DMS114 treated with DMSO at 0.1 percent for 48 hours (cell line): Measurements from ENCODE around the gene CAPZB.

Experiments used
- DNase-seq: peaks from one replicate; lab custom pipeline; 2025; ENCODE audit not compliant: unreplicated experiment; lab: John Stamatoyannopoulos, UW

Gene CAPZB

DNA sequence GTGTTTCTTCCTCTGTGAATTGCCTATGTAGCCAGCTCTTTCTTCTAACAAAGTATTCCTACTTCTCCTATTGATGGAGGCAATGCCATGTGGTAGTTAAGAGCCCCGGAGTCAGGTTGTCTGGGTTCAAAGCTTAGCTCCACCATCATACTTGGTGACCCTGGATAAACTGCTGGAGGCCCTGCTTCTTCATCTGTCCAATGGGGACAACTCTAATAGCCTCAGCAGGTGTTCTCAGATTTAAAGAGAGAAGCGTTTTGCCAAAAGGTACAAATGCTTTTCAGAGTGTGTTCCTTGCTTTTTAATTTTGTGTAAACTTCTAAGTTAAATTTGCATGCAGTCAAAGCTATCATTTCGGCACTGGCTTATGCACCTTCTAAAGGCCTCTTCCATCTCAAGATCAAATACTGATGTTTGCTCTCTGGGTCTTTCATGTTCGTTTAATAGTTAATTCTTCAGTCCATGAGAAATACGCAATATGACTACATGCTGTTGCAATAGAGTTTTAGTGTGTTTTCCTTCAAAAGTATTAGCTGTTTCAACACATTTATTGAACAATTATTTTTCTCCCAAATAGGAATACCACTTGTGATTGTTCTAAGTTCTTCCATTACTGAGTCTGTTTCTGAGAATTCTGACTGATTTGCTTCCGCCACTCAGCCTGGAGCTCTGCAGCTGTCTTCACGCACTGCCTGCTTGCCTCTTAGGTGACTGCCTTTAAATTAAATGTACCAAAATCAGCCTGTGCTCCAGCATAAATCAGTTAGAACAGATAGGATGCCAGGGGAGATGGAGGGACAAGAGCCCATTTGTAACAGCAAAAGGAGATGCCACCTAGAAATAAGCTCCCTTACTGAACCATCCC lies 75.6 kb downstream of the CAPZB start:
- no peak for DNase-seq

DNA sequence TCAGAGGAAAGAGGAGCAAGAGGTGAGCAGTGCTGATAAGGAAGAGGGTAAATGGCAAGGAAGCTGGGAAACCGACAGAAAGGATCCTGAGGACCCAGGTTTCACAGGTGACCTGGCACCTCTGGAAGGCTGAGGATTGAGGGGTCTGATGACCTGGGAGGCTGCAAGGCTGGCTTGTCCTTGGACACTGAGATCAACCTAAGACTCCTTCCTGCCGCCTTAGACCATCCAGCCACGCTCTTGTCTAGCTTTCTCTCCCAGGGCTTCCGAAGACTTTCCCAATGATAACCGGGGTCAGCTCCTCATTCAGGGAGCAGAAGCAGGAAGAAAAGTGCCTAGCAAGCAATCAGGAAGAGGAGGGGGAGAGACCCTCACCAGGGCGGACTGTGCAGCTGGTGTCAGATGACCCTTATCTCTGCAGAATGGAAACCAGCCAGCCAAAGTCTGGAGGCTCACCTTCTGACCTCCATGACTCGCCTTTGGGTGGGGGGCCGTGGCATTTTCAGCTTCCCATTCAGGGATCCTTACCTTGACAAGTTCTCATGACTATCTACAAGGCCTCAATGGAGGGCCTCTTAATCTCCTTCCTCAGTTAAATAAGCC lies 77.7 kb downstream of the CAPZB start:
- no peak for DNase-seq

DNA sequence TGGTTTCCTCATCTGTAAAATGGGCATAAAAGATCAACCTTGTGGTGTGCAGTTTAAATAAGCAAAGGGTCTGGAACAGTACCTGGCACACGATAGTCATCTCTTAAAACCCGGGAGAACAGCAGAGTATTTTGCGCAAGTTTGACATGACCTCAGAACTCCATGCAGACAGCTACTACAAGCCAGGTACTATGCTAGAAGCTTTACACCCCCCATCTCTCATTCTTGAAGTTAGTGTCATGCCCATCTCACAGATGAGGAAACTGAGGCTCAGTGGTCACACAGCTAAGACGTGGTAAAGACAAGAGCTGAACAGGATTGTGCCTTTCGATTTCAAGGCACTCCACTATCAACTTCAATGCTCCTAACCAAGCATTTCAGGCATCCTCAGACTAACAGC lies 78.7 kb downstream of the CAPZB start:
- no peak for DNase-seq

DNA sequence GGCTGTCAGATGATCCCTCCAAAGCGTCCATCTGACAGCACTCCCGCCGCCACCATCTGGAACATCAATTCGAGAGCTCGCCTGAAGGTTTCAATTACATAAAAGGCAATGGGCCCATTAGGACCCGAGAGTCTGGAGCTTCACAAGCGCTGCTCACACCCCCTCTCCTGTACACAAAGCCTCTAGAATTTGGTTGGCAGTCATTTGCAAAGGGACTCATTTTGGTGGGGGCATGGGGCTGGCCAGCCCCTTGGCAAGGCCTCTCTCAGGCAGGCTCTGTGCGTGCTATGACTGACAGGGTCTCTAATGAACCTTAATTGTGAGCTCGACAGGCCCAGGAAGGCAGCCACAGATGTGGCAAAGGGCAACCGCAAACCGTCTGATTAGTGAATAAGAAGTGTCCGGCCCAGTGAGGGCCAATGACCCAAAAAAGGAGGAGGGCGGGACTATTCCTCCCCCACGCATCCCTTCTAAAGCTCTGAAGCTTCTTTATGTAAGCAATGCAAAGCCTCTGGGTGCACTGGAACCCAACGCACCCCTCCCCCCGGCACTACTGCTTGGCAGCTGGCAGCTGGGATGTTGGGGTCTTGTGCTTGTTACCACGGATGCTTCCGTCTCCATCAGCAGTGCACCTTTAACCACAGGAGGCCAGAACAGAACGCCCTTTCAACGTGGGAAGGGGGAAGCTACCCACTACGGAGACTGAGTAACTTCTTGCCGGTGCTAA lies 79.4 kb downstream of the CAPZB start:
- no peak for DNase-seq

DNA sequence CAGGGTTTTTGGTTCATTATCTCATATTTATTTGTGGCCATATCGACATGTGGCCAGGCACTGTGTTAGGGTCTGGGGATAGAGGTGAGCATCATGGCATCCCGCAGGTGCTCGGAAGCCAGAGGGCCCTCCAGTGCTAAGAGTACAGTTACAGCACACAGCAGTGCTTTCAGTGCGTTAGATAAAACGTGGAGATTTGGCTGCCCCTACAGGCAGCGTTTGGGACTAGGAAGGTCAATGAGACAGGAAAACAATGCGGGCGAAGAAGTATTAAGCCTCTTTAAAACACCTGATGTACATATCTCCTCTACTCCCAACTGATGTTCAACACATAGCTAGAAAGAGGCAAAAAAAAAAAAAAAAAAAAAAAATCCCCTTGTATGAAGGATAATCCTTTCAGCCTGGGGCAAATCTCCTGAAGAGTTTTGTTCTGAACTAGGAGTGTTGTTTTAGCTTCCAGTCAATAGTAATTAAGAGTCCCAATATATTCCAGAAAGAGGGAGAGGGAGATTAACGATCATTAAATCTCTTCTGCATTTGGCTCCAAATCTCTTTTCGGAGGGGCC lies 80.1 kb downstream of the CAPZB start:
- no peak for DNase-seq

DNA sequence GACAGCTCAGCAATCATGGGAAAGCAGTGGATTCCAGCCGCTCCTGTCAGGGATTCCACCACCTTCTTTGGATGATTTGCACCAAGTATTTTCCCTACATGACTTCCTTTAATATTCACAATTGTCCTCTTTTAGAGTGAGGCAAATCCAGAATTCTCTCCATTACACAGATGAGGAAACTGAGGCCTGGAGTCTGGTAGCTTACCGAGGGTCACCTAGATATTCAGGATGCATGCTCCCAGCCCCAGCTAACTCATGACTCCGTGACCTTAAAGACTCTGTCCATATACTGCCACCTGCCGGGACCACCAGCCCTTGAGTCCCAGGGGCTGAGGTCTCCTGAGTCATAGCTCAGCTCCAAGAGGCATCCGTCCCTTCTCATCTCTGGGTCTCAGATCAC lies 80.6 kb downstream of the CAPZB start:
- DNase-seq = no peak

DNA sequence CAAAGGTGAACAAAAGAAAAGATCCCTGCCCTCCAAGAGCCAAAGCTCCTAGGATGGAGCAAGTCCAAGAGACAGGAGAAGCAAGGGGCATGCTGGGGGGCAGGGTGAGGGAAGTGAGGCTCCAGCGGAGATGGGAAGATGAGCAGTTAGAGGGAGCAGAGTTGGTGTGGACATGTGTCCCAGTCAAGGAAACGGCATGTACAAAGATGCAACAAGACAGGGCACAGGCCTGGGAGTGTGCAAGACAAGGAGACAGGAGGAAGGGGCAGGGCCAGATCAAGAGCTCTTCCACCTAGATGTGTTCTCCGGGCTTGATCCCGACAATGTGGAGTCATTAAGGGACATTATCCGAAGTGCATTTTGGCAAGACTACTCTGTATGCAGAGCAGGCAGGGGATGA lies 82.1 kb downstream of the CAPZB start:
- no peak for DNase-seq

DNA sequence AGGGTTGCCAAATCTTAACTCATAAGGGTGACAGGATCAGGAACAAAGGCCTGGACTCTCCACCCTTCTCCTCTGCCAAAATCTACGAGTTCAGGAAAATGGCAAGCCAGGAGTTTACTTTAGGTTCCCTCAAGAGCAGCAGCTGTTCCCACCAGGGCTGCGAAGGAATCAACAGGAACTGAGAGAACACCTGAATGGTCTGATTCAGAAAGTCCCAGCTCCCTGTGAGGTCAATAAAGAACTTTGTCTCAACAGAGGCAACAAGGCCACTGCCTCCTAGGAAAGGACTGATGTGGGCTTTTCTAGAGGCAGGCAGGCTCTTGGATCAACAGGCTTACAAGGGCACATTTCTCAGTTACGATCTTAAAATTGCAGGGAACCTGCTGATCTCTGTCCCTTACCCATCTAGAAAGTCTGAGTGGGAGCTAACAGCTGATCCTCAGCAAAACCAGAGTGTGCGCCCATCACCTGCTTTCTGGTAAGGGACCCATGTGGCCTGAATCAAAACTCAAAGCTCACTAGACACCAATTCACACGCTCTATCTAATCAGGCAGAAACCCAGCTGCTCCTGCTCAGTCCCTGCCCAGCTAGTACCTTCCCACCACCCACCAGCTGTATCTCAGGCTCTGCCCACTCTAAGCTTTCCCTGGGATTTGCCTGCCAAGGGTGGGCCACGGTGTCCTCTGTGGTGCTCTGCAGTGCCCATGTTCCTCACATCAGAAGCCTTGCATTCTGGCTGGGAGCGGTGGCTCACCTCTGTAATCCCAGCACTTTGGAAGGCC lies 83.1 kb downstream of the CAPZB start:
- DNase-seq = no peak

DNA sequence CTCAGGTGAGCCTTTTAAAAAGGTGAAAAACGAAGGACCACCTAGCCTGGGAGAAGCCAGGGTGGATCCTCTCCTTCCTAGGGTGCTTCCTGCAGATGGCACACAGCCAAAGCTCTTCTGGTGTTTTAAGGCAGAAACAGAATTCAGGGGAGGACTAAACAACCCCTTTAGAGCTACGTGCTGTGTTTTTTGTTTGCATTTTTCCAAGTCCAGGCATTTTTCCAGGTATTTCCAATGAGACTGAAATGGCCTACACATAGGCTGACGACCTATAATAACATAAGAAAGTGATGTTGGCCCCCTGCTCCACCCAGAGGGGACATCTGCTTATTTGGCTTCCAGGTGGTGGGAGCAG lies 83.8 kb downstream of the CAPZB start:
- DNase-seq = no peak

DNA sequence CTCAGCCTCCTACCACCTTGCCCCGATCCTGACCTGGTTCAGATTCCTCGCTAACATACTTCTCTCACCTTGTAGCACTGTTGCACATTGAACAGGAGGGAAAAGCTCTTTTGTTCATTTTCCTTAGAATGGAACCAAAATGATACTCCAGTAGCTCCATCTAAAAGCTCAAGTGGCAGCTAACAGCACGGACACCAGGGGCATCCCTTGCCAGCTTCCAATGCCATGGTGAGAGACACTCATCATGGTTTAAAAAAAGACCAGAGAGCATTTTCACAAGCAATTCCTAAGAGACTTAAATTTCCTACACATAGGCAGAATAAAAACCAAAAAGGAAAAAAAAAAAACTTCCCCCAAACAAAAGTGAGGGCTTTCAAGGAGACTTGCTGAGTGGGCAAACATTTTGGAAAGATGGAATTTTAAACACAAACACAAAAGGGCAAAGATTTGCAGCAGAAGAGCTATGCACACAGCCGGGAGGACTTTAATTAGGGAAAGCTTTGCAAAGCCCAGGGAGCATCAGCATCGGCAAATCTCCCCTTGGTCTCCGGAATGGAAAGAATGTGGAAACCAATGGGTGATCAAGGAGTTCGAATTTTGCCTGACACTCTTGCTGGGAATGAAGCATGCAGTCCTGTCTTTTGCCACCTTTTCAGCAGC lies 84.3 kb downstream of the CAPZB start:
- no peak for DNase-seq

DNA sequence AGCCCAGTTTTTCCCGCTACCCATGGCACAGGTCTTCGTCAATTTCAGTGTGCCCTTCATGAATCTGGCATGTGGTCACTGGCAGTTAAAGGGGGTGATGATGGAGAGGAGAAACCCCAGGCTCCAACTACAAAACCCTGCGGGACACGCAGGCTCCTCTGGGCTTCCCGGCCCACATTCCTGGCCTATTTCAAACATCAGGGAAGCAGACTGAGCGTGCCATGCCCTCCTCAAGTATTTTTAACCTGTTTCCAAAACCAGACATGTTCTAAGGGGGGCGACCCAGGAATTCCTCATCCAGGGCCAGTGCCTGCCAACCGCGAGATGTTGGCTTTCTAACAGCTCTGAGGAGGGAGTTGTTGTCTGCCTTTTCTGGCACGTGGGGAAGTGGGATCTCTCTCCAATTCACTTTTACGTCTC lies 85.1 kb downstream of the CAPZB start:
- DNase-seq = no peak

DNA sequence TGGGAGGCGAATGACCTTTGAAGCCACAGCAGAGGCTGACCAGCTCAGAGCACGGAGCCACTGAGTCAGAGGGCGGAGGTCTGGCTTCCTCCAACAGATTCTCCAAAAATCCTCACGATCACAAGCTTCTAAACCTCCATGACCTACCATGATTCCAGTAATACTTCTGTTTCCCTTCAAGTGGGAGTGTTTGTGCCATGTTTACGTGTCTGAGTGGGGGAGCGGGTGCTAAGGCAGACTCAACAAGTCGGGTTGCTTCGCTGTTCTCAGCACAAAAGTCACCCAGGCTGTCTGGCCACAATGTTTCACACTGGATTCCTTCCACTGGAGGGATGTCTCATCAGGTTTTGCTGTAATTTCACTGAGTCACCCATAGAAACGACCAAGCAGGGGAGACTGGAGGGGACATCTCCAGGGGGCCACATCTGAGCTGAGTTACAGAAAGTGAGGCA lies 87.0 kb downstream of the CAPZB start:
- DNase-seq = no peak

DNA sequence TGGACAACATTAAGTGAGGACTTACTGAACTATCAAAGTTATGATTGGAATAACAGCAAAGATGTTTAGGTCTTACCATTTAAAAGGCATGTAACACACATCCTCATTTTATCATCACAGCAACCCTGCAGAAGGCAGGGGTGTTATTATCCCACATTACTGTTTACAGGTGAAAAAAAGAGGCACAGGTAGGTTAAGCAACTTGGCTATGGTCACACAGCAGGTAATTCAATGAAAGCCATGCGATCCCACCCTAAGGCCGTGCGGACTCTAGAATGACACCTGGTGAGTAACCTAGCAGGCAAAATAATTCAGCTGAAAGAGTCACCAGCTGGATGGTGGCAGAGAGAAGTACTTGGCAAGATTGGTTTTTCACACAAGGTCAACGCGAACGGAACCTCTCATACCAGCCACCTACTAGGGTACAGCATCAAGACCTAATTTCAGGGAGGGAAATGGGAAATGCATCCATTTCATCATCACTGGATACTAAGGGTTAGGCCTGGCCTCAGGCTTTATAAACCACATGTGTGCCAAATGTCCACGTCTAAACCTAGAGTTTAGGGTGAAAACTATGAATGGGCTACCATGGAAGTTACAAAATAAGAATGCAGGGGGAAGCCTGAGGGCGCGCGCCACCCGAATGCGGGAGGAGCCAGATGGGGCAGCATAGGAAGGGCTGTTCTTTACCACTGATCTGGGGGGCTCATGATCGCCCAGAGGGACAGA lies 88.0 kb downstream of the CAPZB start:
- no peak for DNase-seq

DNA sequence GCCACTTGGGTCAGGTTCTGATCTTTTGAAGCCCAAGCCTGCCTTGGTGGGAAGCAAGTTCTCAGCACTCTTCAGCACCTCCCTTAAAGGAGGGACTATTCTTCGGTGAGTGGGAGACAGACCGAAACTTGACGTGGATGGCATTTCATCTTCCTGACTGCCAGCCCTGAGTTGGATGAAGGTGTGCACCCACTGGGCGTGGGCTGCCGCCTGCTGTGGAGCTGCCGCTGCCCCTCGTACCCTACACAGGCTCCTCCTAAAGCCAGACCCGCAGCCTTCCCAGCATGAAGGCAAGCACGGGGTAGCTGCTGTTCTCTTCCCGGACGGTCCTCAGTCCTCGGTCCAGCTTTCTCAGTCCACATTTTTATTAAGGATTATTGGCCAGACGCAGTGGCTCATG lies 89.1 kb downstream of the CAPZB start:
- DNase-seq = no peak

DNA sequence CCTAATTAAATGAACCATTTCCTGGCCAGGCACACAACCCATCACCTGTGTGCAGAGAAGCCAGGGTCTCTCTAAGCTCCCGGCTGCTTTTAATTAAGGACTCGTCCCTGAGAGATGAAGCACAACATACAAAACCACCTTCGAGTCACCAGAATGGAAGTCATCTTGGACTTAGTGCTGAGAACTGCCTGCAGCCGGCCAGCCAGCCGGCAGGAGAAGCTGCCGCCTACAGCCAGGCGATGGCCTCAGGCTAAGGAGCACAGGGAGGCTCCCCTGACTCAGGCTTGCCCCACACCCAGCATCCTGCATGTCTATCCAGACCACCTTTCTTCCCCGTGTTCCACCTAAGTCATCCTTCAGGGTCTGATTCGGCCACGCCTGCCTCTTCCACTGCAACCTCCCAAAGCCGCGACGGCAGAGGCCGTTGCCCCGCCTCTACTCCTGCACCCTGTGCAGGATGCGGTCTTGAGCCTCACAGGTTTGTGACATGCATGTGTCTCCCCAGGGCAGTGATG lies 89.6 kb downstream of the CAPZB start:
- no peak for DNase-seq

DNA sequence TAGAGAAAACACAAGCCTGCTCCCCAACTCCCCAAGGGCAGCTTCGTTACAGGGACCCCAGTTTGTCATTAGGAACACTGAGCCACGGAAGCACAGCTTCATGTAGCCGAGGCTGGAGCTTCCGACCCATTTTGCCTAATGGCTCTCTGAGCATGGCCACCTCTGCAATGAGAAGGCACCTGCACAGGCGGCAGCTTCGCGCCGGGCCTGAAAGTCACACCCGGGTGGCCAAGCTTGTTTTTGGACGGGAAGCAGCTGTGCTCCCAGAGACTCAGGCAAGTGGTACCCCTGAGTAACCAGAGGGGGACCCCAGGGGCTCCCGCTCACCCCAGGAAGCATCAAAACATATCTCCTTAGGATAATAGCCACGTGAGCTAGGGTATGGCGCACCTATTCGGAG lies 92.3 kb downstream of the CAPZB start:
- no peak for DNase-seq

DNA sequence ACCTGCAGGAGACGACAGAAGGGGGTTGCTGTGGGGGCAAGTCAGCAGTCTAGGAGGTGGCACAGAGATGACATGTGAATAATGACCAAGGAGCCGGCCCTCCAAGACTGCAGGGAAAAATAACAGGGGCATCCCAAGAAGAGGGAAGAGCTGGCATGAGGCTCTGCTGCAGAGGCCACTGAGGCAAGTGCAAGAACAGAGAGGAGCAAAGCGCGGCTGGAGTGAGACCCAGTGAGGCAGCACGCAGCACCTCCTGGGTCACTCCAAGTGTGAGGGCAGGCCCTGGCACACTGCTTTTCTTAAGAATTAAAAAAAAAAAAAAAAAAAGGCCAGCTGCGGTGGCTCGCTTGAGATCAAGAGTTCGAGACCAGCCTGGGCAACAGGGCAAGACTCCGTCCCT lies 93.1 kb downstream of the CAPZB start:
- DNase-seq = no peak

DNA sequence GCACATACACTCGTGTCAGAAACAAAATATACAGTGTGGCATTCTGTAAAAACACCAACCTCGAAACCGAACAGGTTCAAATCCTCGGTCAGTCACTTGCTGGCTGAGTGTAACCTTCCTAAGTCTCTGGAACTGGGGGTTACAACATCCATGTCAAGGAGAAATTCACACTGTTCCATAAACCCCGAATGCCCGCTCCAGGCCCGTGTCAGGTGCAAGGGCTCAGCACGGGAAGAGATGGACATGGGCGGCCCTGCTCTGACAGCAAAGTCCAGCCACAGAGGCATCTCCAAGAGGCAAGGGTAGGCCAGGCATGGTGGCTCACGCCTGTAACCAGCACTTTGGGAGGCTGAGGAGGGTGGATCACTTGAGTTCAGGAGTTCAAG lies 93.8 kb downstream of the CAPZB start:
- no peak for DNase-seq

DNA sequence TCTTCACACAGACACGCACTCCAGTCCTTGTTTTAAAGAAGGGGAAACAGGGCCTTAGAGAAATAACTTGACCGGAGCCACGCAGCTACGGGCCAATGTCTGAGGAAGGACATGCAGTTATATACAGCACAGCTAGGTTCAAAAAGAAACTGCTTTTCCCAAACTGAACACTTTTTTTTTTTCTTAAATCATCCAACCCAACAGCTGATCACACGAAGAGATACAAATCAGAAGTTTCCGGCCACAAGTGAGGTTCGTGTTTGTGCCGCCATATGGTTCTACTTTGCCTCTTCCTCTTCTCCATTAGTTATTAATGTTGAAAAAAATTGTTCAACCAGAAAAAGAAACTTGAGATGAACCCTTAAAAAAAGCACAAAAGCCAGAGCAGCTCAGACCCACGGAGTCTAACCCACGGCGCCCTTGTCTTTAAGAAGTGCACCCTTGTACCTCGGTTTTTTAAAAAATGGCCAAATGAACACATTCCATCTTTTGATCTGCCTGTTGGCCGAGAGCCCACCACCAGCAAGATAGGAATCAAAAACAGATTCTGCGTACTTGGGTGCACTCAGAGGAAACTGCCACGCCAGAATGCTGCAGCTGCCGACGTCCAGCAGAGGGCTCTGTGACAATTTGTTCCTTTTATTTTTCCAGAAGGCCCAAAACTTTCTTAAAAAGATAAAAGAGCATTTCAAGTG lies 94.3 kb downstream of the CAPZB start:
- no peak for DNase-seq
